HG02973 (cell line): ENCODE results near the gene SETD5.

ENCODE experiments used
- ATAC-seq: cut with Tn5 transposase; IDR thresholded peaks from one replicate; pipeline ENCODE4 v1.9.1; 2021; ENCODE audit warnings: moderate library complexity; ENCODE audit not compliant: unreplicated experiment

SETD5 gene

DNA sequence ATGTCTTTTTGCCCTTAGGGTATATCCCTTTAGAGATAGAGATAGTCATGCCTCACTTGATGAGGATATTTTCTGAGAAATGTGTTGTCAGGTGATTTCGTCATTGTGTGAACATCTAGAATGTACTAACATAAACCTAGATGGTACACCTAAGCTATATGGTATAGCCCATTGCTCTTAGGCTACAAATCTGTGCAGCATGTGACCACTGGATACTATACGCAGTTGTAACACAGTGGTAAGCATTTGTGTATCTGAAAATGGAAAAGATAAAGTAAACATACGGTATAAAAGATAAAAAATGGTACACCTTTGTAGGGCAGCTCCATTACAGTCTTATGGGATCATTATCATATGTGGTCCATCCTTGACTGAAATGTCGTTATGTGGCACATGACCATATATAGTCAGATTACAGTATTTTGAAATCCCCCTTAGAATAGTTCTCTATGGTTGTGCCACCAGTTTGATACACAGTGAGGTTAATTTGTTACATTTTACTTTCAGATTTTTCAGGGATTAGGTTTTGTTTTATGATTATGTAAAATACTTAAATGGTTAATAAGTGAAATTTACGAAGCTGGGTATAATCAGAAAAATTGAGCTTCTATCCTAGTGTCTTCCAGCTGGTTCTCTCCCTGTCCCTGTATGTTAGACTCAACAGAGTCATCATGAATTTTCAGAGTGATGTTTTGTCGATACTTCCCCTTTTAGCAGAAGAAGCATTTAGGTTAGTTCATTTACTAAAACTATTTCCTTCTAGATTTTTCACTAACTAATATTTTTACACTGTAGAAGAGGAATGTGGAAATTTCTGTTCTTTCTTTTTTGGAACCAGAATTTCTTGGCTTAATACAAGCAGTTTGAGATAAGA lies 12.8 kb downstream of the SETD5 start:
- ATAC-seq, result no peak

DNA sequence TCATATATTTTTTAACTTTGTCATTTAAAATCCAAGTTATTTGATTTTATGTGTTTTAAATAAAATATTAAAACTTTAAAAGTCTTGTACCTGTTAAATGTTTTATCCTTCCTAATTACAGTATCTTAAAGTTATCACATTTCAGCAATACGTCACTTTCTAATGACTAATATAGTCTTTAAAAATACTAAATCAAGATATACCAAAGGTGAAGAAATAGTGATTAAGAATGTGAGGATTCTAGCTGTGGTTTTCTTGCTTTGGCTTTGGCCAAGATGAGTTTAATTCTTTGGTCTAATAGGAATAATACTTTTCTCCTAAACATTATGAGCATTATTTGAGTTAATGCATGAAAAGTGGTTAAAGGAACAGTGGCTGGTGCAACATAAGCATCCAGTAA lies 13.9 kb downstream of the SETD5 start:
- ATAC-seq, result no peak

DNA sequence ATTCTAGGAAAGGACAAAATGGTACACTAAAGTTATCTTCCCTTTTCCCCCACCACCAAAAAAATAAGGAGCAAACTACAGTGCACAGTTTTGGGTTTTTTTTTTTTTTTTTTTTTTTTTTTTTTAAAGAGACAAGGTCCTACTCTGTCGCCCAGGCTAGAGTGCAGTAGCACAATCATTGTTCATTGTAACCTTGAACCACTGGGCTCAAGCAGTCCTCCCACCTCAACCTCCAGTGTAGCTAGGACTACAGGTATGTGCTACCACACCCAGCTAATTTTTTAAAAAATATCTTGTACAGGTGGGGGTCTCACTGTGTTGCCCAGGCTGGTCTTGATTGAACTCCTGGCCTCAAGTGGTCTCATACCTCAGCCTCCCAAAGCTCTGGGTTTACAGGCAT lies 14.9 kb downstream of the SETD5 start:
- no peak for ATAC-seq

DNA sequence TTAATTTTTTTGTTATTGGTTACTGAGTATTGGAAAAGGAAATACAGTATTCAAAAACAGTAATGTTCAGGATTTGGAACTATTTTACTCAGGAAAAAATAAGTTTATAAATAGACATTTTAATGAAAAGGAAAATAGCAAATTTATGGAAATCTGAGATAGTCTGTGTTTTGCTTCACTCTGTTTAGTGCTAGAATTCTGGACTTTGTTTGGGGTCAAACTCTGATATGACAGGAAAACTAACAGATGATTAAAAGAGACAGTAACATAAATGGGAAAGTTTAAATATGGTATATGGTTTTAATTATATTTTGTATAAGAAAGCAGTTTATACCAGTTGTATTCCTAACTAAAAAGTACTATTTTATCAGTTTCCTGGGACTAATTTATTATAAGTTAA lies 17.4 kb downstream of the SETD5 start:
- no peak for ATAC-seq

DNA sequence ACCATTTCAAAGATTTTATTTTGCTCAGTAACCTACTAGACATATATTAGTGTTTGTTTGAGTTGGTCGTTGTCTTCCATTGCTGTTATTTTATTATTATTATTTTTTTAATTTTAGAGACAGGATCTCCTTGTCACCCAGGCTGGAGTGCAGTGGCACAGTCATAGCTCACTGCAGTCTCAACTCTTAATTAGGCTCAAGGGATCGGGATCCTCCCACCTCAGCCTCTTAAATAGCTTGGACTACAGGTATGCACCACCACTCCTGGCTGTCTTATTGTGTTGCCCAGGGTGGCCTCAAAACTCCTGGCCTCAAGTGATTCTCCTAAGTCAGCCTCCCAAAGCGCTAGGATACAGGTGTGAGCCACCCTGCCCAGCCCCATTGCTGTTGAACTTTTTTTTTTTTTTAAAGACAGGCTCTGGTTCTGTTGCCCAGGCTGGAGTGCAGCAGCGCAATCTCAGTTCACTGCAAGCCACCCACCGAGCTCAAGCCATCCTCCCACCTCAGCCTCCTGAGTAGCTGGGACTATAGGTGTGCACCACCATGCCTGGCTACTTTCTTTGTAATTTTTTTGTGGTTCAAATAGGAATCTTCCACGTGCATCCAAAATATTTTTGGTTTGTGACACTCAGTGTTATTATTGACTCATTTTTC lies 18.2 kb downstream of the SETD5 start:
- ATAC-seq, result no peak

DNA sequence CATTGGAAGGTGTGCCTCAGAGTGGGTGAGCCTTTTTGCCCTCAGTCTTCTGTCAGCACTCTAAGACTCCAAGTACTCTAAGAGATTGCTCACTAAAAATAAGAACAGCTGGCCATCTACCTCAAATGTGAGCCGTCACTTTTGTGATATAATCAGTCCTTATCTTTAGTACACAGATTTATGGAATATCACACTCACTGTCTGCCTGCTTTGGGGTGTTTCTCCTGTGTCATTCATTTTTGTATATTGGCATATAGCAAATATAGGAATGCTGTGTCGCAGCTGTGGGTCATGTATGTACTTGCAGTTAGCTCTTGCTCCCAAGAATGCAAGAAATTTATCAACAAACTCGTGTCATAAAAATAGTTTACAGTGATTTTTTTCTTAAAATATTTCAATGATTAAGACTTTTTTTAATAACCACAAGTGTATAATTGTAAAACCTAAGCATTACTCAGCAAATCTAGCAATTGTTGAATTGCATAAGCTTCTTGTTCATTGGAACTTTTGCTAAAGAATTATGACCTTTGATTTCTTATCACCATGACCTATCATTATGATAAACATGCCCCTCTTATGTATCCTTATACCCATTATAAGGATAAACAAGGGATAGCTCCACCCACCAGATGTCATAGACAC lies 18.8 kb downstream of the SETD5 start:
- no peak for ATAC-seq

DNA sequence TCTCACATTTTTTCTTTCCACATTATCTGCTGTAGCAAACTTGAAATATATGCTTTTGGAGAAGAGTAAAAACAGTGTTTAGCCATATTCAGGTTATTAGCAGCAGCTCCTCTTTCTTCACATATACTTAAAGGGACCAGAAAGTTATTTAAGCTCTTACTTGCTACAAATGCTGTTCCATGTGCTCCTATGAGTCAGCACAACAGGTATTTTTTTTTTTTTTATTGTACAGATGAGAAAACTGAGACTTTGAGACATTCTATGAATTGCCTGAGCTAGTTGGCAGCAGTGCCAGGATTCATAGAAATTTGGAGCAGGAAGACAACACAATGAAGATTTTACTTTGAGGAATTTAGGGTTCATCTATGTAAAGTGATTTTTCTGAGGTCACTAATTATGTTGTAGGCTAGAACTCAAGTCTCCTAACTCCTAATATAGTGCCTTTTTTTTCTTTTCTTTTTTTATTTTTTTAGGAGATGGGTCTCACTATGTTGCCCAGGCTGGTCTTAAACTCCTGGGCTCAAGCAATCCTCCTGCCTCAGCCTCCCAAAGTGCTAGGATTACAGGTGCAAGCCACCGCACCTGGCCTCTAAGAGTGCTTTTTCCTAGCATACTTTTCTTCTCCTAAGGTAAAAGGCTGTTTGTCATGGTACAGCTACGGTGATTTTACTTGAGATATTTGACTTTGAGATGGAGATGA lies 23.6 kb downstream of the SETD5 start:
- no peak for ATAC-seq

DNA sequence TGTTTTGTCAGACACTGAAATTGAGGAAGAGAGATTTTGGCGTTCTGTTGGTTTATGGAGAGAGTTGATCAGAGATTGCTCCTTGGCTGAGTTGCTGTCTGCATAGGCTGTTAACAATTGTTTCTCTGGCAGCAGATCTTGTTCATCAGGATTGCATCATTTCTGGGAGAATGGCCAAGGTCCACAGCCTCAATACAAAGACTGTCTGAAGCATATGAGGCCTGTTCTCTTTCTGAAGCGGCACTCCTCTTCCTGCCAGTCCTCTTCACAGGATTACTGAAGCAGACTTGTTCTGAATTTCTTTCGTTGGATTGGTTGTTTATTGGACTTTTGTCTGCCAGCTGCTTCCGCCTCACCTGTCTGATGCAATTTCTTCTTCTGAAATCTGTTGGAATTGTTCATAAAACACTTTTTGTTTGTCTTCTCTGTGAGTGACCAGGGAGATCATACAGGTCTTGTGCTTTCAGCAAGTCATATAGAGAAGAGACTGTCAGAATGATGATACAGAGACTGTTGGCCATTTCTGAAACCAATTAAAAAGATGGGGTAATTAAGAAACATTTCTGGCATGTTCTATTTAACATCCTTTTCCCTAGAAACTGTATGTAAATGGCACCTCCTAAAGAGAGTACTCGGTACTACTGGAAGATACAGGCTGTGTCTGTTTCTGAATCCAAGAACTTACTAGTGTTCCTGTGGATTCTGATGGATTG lies 25.5 kb downstream of the SETD5 start:
- no peak for ATAC-seq

DNA sequence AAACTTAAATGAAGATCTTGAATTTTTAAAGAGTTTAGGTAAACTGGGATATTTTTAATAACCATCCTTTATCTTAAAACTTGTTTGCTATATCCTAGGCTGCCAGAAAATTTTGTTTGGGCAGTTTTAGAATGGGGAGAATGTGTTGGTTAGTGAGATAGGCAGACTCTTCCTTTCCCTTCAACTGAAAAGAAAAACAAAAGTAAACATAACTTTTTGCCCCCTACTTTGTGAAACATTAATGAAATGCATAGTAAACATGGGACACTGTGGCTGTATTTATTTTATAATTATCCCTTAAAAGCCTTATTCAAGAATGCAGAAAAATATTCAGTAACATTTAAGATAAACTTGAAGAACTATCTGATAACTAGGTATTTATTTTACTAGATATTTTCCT lies 31.0 kb downstream of the SETD5 start:
- no peak for ATAC-seq

DNA sequence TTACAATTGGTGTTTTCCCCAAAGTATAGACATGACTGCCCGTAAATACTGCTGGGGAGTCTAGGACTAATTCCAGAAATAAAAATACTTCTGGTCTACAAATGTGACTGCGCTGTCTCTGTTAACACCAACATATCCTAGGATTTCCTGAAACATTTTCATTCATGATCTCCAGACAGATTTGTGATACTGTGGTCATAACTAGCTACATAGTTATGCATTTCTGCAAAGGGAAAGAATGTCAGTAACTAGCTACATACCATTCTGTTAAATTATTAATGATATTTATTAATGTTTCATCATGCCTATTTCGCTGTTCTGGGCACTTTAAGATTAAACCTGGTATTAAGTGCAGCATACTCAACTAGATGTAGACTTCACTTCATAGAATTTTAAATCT lies 33.3 kb downstream of the SETD5 start:
- ATAC-seq, result no peak

DNA sequence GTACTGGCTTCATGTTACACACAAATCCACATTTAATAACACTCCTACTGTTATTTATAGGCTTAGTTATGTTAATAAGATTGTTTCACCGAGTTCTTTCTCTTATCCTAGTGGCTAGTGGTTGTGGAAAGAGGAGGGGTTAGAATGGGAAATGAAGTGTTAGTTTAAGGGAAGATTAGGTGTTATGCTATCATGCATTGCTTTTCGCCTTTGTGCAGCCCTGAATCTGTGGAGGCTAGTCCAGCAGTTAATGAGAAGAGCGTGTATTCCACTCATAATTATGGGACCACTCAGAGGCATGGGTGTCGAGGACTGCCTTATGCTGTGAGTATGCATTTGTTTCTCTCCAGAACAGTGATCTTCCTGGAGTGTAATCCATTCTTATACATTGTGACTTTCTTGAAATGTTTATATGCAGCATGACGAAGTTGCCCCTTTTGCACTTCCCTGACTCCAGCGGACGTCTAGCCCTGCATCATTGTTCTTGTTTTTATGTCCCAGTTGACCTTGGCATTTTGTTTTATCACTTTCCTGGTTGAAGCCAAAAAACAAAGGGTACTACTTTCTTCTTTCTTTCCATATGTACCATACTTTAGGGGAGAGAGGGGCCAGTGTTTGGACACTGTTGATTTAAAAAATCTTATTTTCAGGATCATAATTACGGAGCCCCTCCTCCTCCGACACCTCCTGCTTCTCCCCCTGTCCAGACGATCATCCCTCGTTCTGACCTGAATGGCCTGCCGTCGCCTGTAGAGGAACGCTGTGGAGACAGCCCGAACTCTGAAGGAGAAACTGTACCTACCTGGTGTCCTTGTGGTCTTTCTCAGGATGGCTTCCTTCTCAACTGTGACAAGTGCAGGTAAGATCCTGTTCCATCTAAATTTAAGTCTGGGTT lies 36.5 kb downstream of the SETD5 start:
- no peak for ATAC-seq

DNA sequence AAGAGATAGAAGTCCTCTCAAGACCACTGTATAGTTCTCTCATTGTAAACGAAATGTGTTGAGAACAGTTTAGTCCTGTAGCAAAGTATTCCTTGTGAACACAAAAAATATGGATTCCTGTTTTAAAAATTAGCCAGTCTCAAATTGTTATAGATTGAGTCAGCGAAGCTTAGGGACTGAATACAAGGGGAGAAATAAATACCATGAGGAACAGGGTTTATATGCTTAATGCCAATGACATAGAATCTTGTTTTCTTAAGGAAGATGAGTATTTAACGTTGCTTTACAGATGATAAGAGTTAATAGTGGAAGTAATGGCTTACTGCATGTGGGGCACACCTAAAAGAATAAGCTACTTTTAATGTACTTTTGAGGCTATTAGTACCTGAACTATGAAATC lies 37.9 kb downstream of the SETD5 start:
- no peak for ATAC-seq

DNA sequence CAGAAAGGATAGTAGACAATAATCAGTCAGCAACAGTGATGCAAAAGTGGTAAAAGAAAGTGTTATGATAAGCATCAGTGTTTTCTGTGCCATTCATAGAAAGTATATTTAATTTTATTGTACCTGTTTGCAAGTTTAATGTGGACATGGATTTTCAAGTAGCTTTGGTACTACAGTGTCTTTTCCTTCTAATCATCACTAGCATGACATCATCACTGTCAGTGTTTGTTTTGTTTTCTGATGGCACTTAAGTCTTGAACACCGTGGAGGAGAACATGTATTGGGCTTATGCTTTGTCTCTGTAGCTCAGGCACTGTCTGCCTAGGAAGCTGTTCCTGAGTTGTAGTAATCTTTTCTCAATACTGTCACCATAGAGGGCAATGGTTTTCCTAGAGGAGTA lies 41.9 kb downstream of the SETD5 start:
- no peak for ATAC-seq

DNA sequence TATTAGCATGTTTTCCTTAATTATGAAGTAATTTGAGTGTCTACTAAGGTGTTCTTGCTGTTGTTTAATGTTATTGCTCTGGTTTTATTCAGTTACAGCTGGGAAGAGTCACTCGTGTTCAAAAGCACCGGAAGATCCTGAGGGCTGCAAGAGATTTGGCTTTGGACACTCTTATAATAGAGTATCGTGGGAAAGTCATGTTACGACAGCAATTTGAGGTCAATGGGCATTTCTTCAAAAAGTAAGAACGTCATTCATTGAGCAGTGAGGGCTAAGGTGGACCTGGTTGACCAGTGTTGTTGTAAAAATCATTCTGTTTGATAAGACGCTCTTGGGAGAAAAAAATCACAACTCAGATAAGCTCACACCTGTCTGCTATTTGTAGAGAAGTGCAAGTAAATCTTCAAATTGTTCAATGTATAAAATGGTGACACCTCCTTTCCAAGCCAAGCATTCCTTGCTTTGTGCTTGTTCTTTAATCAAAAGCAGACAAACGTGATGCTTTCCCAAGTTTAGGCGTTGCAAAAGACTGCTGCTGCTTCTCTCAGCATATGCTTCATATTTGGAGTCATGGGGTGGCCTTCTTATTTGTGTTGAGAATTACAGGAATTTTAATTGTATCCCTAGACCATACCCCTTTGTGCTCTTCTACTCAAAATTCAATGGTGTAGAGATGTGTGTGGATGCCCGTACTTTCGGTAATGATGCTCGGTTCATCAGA lies 44.2 kb downstream of the SETD5 start:
- no peak for ATAC-seq

DNA sequence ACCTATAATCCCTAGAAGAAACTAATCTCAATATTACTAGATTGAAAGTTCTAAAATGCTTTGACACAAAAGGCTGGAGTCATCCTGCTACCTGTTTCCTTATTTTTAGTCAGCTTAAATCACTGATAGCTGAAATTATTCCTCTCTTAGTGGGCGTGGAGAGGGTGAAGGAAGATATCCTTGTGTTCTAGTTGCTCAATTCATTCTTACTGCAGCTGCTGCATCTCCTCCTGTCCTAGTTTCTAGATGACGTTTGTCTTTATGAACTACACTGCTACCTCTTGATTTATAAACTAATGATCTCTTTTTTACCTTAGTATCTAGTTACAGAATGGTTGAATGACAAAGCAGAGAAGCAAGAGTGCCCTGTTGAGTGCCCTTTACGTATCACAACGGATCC lies 50.7 kb downstream of the SETD5 start:
- ATAC-seq, result no peak

DNA sequence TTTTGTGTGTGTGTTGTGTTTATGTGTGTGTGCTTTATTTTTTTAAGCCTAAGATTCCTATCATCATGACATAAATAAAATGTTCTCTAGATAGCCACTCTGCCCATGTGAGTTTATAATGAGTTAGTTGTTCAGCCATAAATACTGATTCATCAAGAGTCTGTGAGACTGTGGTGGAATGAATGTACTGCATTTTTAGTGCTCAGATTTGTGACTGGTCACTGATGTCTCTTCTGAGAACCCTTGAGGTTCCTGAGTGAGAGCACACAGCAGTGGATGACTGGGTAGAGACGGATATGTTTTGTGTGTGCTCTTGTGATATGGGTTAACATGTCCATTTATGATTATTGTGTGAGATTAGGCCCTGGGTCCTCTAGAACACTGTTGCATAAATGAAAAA lies 51.2 kb downstream of the SETD5 start:
- no peak for ATAC-seq

DNA sequence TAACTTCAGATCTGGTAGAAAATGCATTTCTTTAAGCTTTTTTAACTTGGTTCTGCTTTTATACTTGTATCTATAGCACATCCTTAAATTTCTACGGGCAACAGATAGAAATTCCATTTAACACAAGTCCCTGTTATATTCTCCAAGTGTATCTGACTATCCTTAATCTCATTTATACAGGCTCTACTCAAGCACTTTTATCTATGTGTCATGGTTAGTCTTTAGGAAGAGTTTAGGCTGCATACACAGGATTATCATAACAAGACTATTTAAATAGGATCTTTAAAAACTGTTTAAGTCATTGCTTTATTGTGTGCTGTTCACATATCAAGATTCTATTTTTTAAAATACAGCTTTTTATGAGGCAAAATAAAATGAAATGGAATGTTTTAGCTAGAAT lies 52.7 kb downstream of the SETD5 start:
- ATAC-seq, result no peak

DNA sequence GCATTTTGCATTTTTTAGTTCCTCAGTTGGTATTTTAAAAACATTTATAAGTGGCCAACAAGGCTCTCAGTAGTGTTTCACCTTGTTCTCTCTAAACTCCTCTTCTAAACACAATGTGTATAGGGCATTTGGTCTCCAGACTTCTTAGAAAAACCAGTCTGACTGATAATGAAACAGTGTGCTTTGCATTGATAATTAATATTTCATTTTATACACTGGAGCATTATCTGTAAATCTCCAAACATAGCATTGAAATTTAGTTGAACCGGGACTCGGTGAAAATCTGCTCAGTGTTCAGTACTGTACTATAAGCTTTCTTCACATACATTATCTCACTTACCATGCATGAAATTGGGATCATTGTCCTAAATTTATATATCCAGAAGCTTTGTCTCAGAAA lies 53.6 kb downstream of the SETD5 start:
- ATAC-seq, result no peak

DNA sequence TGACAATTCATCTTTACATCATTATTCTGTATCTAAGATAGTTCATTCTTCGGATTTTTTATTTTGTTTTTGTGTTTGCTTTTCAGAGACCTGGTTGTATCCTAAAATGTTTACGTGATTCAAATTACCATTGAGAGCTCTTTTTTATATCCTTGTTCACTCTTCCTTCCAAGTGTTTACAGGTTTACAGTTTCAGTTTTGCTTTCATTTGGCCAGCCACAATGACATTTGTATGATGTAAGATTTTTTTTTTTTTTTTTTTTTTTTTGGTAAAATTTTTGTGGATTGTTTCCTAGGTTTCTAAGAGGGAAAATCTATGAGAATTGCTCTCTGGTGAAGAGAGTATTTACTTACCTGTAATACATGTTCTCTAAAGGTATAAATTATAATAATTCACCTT lies 55.0 kb downstream of the SETD5 start:
- ATAC-seq, result no peak
